ENCODE results near the gene ZNF394. TPM values are rescaled to one million over a fixed set of nuclear protein-coding genes. Genes with fewer than 3 reads are reported as not detected.

Gene ZNF394
- polyA plus RNA-seq, 1 donor (not counting 4 experiments of a cell fraction or from before 2014, with no cell fraction given): 10.1 TPM

DNA sequence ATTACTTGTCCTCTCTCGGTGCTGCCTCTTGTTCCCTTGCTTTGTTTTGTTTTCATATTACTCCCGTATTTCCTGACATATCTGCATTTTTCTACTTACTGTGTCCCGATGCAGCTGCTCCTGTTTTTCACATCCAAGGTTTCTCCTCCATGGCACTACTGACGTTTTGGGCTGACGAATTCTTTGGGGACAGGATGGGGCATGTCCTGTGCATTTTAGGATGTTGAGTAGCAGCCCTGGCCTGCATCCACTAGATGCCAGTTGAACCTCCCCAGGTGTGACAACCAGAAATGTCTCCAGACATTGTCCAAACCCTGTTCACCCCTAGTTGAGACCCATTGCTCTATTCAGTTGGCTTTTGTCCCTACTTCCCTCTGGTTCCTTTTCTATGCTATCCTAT is 15.0 kb downstream of the ZNF394 start:
- peak; percentile 39 for FAIRE-seq
- no peaks in the 10 kb centered on the region for H4K20me1 ChIP-seq (ENCODE audit: control insufficient read depth, extremely low read depth, insufficient read depth, low read length)
- dilution Hi-C loops (cut with MboI; ENCODE audit: extremely low pct_ligation_motif_present, low sequenced_read_pairs): no loop called here
- no peak overlapping the region for H2AFZ ChIP-seq (ENCODE audit: control insufficient read depth, low read length)
- peaks cover 3 to 16% of the 10 kb centered on the region in 2 experiments for H3K36me3 ChIP-seq (ENCODE audit: control insufficient read depth in 2 of 2, extremely low read depth in 1 of 2, insufficient read depth in 2 of 2, low read length in 2 of 2)
- H3K4me3 ChIP-seq (ENCODE audit: control insufficient read depth in 2 of 3, extremely low read depth in 1 of 3, insufficient read depth in 2 of 3, low read depth in 1 of 3, low read length in 3 of 3): no peak overlapping the region
- H3K9me3 ChIP-seq (ENCODE audit: control insufficient read depth, low read depth, low read length): no peaks in the 10 kb centered on the region
- no peaks in the 10 kb centered on the region for H3K27me3 ChIP-seq (ENCODE audit: control insufficient read depth, extremely low read depth, insufficient read depth, low read length)
- H3K27ac ChIP-seq (ENCODE audit: control insufficient read depth, insufficient read depth, low read length): peak overlapping the region; percentile 62
- peak overlapping the region; percentile 30 for H3K9ac ChIP-seq (ENCODE audit: control insufficient read depth, extremely low read depth, insufficient read depth, low read length)
- no peaks in the 10 kb centered on the region for H3K79me2 ChIP-seq (ENCODE audit: control insufficient read depth, insufficient read depth, low read length)
- TF ChIP-seq, protein P1, sequence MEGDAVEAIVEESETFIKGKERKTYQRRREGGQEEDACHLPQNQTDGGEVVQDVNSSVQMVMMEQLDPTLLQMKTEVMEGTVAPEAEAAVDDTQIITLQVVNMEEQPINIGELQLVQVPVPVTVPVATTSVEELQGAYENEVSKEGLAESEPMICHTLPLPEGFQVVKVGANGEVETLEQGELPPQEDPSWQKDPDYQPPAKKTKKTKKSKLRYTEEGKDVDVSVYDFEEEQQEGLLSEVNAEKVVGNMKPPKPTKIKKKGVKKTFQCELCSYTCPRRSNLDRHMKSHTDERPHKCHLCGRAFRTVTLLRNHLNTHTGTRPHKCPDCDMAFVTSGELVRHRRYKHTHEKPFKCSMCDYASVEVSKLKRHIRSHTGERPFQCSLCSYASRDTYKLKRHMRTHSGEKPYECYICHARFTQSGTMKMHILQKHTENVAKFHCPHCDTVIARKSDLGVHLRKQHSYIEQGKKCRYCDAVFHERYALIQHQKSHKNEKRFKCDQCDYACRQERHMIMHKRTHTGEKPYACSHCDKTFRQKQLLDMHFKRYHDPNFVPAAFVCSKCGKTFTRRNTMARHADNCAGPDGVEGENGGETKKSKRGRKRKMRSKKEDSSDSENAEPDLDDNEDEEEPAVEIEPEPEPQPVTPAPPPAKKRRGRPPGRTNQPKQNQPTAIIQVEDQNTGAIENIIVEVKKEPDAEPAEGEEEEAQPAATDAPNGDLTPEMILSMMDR (optimal IDR thresholded peaks at IDR 0.05 in 1 of 3, IDR thresholded peaks at IDR 0.05 in 1 of 3, conservative IDR thresholded peaks at IDR 0.05 in 1 of 3; ENCODE audit: extremely low read depth in 1 of 3, insufficient read depth in 2 of 3, low read length in 3 of 3): no peak
- no peak for TF ChIP-seq EZH2 (IDR thresholded peaks at IDR 0.05; ENCODE audit: low read length)
- no peak for DNase-seq (ENCODE audit: low read depth, low spot score)
- peaks cover 11% of the 10 kb centered on the region for H3K4me1 ChIP-seq (ENCODE audit: control insufficient read depth, extremely low read depth, insufficient read depth, low read length)
- H3K9me1 ChIP-seq (ENCODE audit: control insufficient read depth, extremely low read depth, insufficient read depth, low read length): no peaks in the 10 kb centered on the region
- peak overlapping the region; percentile 42 for H3K4me2 ChIP-seq (ENCODE audit: control insufficient read depth, extremely low read depth, insufficient read depth, low read depth, low read length)

GRCh38 chr7:99478464-99479440 is 21.3 kb downstream of the ZNF394 start:
- no peak overlapping the region for H3K9ac ChIP-seq (ENCODE audit: control insufficient read depth, extremely low read depth, insufficient read depth, low read length)
- no peaks in the 10 kb centered on the region for H3K27me3 ChIP-seq (ENCODE audit: control insufficient read depth, extremely low read depth, insufficient read depth, low read length)
- no peak overlapping the region for H3K4me2 ChIP-seq (ENCODE audit: control insufficient read depth, extremely low read depth, insufficient read depth, low read depth, low read length)
- no peaks in the 10 kb centered on the region for H3K9me1 ChIP-seq (ENCODE audit: control insufficient read depth, extremely low read depth, insufficient read depth, low read length)
- no peaks in the 10 kb centered on the region for H3K9me3 ChIP-seq (ENCODE audit: control insufficient read depth, low read depth, low read length)
- H3K4me3 ChIP-seq (ENCODE audit: control insufficient read depth in 2 of 3, extremely low read depth in 1 of 3, insufficient read depth in 2 of 3, low read depth in 1 of 3, low read length in 3 of 3): no peak overlapping the region
- no peak for DNase-seq (ENCODE audit: low read depth, low spot score)
- FAIRE-seq: no peak
- H3K79me2 ChIP-seq (ENCODE audit: control insufficient read depth, insufficient read depth, low read length): peaks cover 49% of the 10 kb centered on the region
- TF ChIP-seq EZH2 (IDR thresholded peaks at IDR 0.05; ENCODE audit: low read length): no peak
- TF ChIP-seq, protein P1 (optimal IDR thresholded peaks at IDR 0.05 in 1 of 3, IDR thresholded peaks at IDR 0.05 in 1 of 3, conservative IDR thresholded peaks at IDR 0.05 in 1 of 3; ENCODE audit: extremely low read depth in 1 of 3, insufficient read depth in 2 of 3, low read length in 3 of 3): no peak
- H3K36me3 ChIP-seq (ENCODE audit: control insufficient read depth in 2 of 2, extremely low read depth in 1 of 2, insufficient read depth in 2 of 2, low read length in 2 of 2): peaks cover 8 to 14% of the 10 kb centered on the region in 2 experiments
- no peak overlapping the region for H3K27ac ChIP-seq (ENCODE audit: control insufficient read depth, insufficient read depth, low read length)
- peaks cover 2% of the 10 kb centered on the region for H3K4me1 ChIP-seq (ENCODE audit: control insufficient read depth, extremely low read depth, insufficient read depth, low read length)
- no peak overlapping the region for H2AFZ ChIP-seq (ENCODE audit: control insufficient read depth, low read length)
- no peaks in the 10 kb centered on the region for H4K20me1 ChIP-seq (ENCODE audit: control insufficient read depth, extremely low read depth, insufficient read depth, low read length)
- dilution Hi-C loops (cut with MboI; ENCODE audit: extremely low pct_ligation_motif_present, low sequenced_read_pairs): no loop called here
